Stimulated activated memory B cell treated with anti-CD40 and anti-IgM and Interleukin-4, amounts not matched to agents 10 μg/mL and 1 μg/mL and 100 μg/mL, for 72 hours (primary cell): Measurements from ENCODE around the gene NFE2L2.
A peak's percentile ranks its signal among the peaks of the same experiment; 100 is the strongest.
"Not testable (repeated sequence)": the region's sequence is repeated elsewhere in the genome, so short reads cannot be mapped to it uniquely, and the experiment has no call there.

Source experiments
- ATAC-seq: fragments of 150-1000 bp; cut with Tn5 transposase; 2 replicates; pipeline ENCODE4 v1.10.0; 2021
- H3K27ac Mint-ChIP-seq: one replicate; pipeline ENCODE4 v1.8.0; 2022; ENCODE audit warnings: mild to moderate bottlenecking, mixed read lengths
- H3K27me3 Mint-ChIP-seq: one replicate; pipeline ENCODE4 v1.8.0; 2022; ENCODE audit warnings: mixed read lengths
- H3K36me3 Mint-ChIP-seq: one replicate; pipeline ENCODE4 v1.8.0; 2022; ENCODE audit warnings: mixed read lengths
- H3K4me1 Mint-ChIP-seq: one replicate; pipeline ENCODE4 v1.8.0; 2022; ENCODE audit warnings: mixed read lengths
- H3K4me3 Mint-ChIP-seq: one replicate; pipeline ENCODE4 v1.8.0; 2022; ENCODE audit warnings: mild to moderate bottlenecking, moderate library complexity, mixed read lengths
- H3K9me3 Mint-ChIP-seq: one replicate; pipeline ENCODE4 v1.8.0; 2022; ENCODE audit warnings: mixed read lengths

The NFE2L2 gene

GRCh38 chr2:177254433-177255226 lies 9.9 kb downstream of the NFE2L2 start:
- peaks cover 82% of the 10 kb centered on the region for H3K4me1 Mint-ChIP-seq
- H3K27me3 Mint-ChIP-seq = no peaks in the 10 kb centered on the region
- no peak overlapping the region for H3K27ac Mint-ChIP-seq
- peaks cover 3% of the 10 kb centered on the region for H3K9me3 Mint-ChIP-seq
- ATAC-seq = no peak
- H3K36me3 Mint-ChIP-seq = peaks cover 32% of the 10 kb centered on the region
- H3K4me3 Mint-ChIP-seq = no peak overlapping the region

GRCh38 chr2:177253704-177254103 lies 10.8 kb downstream of the NFE2L2 start:
- no peak for ATAC-seq
- Mint-ChIP-seq H3K36me3 (peaks cover 34% of the 10 kb centered on the region), H3K9me3 (peaks cover 3% of the 10 kb centered on the region), H3K4me3 (no peak overlapping the region), H3K27me3 (no peaks in the 10 kb centered on the region), H3K4me1 (peaks cover 82% of the 10 kb centered on the region), H3K27ac (no peak overlapping the region)

- Mint-ChIP-seq H3K27ac (no peak overlapping the region), H3K9me3 (no peaks in the 10 kb centered on the region), H3K4me1 (peaks cover 79% of the 10 kb centered on the region), H3K27me3 (no peaks in the 10 kb centered on the region), H3K36me3 (peaks cover 32% of the 10 kb centered on the region), H3K4me3 (no peak overlapping the region)
- ATAC-seq = no peak
Observed at GRCh38 chr2:177252808-177253531, 11.6 kb downstream of the NFE2L2 start.

- Mint-ChIP-seq H3K27ac (peak overlapping the region; percentile 58), H3K4me3 (no peak overlapping the region), H3K4me1 (peaks cover 77% of the 10 kb centered on the region), H3K9me3 (no peaks in the 10 kb centered on the region), H3K36me3 (peaks cover 31% of the 10 kb centered on the region), H3K27me3 (no peaks in the 10 kb centered on the region)
- ATAC-seq = no peak
Observed at GRCh38 chr2:177251165-177251542, 13.4 kb downstream of the NFE2L2 start.

- Mint-ChIP-seq H3K4me3 (no peak overlapping the region), H3K9me3 (no peaks in the 10 kb centered on the region), H3K36me3 (peaks cover 31% of the 10 kb centered on the region), H3K4me1 (peaks cover 78% of the 10 kb centered on the region), H3K27ac (no peak overlapping the region), H3K27me3 (no peaks in the 10 kb centered on the region)
- no peak for ATAC-seq
Observed at GRCh38 chr2:177250461-177250860, 14.1 kb downstream of the NFE2L2 start.

GRCh38 chr2:177249038-177249437 lies 15.5 kb downstream of the NFE2L2 start:
- ATAC-seq = no peak
- Mint-ChIP-seq H3K4me1 (peaks cover 78% of the 10 kb centered on the region), H3K27ac (no peak overlapping the region), H3K4me3 (no peak overlapping the region), H3K36me3 (peaks cover 33% of the 10 kb centered on the region), H3K27me3 (no peaks in the 10 kb centered on the region), H3K9me3 (no peaks in the 10 kb centered on the region)

GRCh38 chr2:177247693-177248262 lies 16.7 kb downstream of the NFE2L2 start:
- H3K27me3 Mint-ChIP-seq = no peaks in the 10 kb centered on the region

GRCh38 chr2:177246523-177247030 lies 17.9 kb downstream of the NFE2L2 start:
- peak overlapping the region; percentile 24 for H3K27ac Mint-ChIP-seq
- not testable (repeated sequence) for H3K9me3 Mint-ChIP-seq, H3K4me3 Mint-ChIP-seq, ATAC-seq, H3K27me3 Mint-ChIP-seq
- H3K36me3 Mint-ChIP-seq = peaks cover 30% of the 10 kb centered on the region
- peaks cover 76% of the 10 kb centered on the region for H3K4me1 Mint-ChIP-seq

More at GRCh38 chr2:177247693-177248262, 16.7 kb downstream of the NFE2L2 start:
- no peak overlapping the region for H3K4me3 Mint-ChIP-seq
- peaks cover 28% of the 10 kb centered on the region for H3K36me3 Mint-ChIP-seq
- no peak for ATAC-seq
- H3K27ac Mint-ChIP-seq = no peak overlapping the region
- H3K9me3 Mint-ChIP-seq = no peaks in the 10 kb centered on the region
- H3K4me1 Mint-ChIP-seq = peaks cover 76% of the 10 kb centered on the region

- no peaks in the 10 kb centered on the region for H3K27me3 Mint-ChIP-seq
- peaks cover 29% of the 10 kb centered on the region for H3K36me3 Mint-ChIP-seq
- no peak for ATAC-seq
- H3K27ac Mint-ChIP-seq = peak overlapping the region; percentile 24
- no peak overlapping the region for H3K4me3 Mint-ChIP-seq
- H3K4me1 Mint-ChIP-seq = peaks cover 76% of the 10 kb centered on the region
- H3K9me3 Mint-ChIP-seq = no peaks in the 10 kb centered on the region
Observed at GRCh38 chr2:177246000-177246399, 18.5 kb downstream of the NFE2L2 start.

- peaks cover 30% of the 10 kb centered on the region for H3K36me3 Mint-ChIP-seq
- H3K27me3 Mint-ChIP-seq = no peaks in the 10 kb centered on the region
- H3K4me1 Mint-ChIP-seq = peaks cover 80% of the 10 kb centered on the region
- H3K27ac Mint-ChIP-seq = no peak overlapping the region
- H3K9me3 Mint-ChIP-seq = no peaks in the 10 kb centered on the region
- no peak overlapping the region for H3K4me3 Mint-ChIP-seq
- no peak for ATAC-seq
Observed at GRCh38 chr2:177245010-177245422, 19.5 kb downstream of the NFE2L2 start.

GRCh38 chr2:177244244-177244771 lies 20.2 kb downstream of the NFE2L2 start:
- Mint-ChIP-seq H3K9me3 (no peaks in the 10 kb centered on the region), H3K27me3 (no peaks in the 10 kb centered on the region), H3K4me3 (no peak overlapping the region), H3K27ac (no peak overlapping the region), H3K36me3 (peaks cover 30% of the 10 kb centered on the region), H3K4me1 (peaks cover 85% of the 10 kb centered on the region)
- ATAC-seq = no peak

- Mint-ChIP-seq H3K36me3 (peaks cover 26% of the 10 kb centered on the region), H3K4me3 (no peak overlapping the region), H3K27ac (peak overlapping the region; percentile 74)
Observed at GRCh38 chr2:177243476-177243875, 21.1 kb downstream of the NFE2L2 start.

GRCh38 chr2:177243073-177243472 lies 21.5 kb downstream of the NFE2L2 start:
- H3K9me3 Mint-ChIP-seq = no peaks in the 10 kb centered on the region
- peaks cover 24% of the 10 kb centered on the region for H3K36me3 Mint-ChIP-seq
- no peak overlapping the region for H3K4me3 Mint-ChIP-seq
- no peaks in the 10 kb centered on the region for H3K27me3 Mint-ChIP-seq
- H3K4me1 Mint-ChIP-seq = peaks cover 89% of the 10 kb centered on the region
- H3K27ac Mint-ChIP-seq = peak overlapping the region; percentile 74
- ATAC-seq = no peak

More at GRCh38 chr2:177243476-177243875, 21.1 kb downstream of the NFE2L2 start:
- peaks cover 89% of the 10 kb centered on the region for H3K4me1 Mint-ChIP-seq
- H3K9me3 Mint-ChIP-seq = no peaks in the 10 kb centered on the region
- no peaks in the 10 kb centered on the region for H3K27me3 Mint-ChIP-seq
- no peak for ATAC-seq

- Mint-ChIP-seq H3K27ac (peak overlapping the region; percentile 74), H3K36me3 (peaks cover 24% of the 10 kb centered on the region), H3K27me3 (no peaks in the 10 kb centered on the region), H3K4me1 (peaks cover 85% of the 10 kb centered on the region), H3K4me3 (no peak overlapping the region), H3K9me3 (no peaks in the 10 kb centered on the region)
- ATAC-seq = no peak
Observed at GRCh38 chr2:177242121-177242987, 22.2 kb downstream of the NFE2L2 start.
